OCI-LY3 (cell line): Measurements from ENCODE around the gene RAB26.
"Not testable (repeated sequence)": the region's sequence is repeated elsewhere in the genome, so short reads cannot be mapped to it uniquely, and the experiment has no call there.

Experiments used
- H2AFZ ChIP-seq: fragments of 200-600, 300-600 bp; shearing (Covaris generic); 2 replicates; pipeline ENCODE4 v1.6.0; 2014; ENCODE audit warnings: antibody characterized with exemption, low read depth, low read length
- H3K27ac ChIP-seq: fragments of 200-600, 300-600 bp; sonication (generic); 2 replicates; pipeline ENCODE4 v1.5.1; 2014; ENCODE audit warnings: mild to moderate bottlenecking, low read length, moderate library complexity, mixed read lengths
- H3K27me3 ChIP-seq: fragments of 200-600, 300-600 bp; sonication (generic); 2 replicates; pipeline ENCODE4 v1.6.1; 2014; ENCODE audit warnings: low read depth, low read length, mixed read lengths
- H3K36me3 ChIP-seq: fragments of 200-600, 300-600 bp; sonication (generic); replicated peaks from 2 replicates; pipeline ENCODE3; 2014; ENCODE audit warnings: low read depth, low read length, mixed read lengths
- H3K4me1 ChIP-seq: fragments of 300-600, 200-600 bp; sonication (generic); 2 replicates; pipeline ENCODE4 v1.6.1; 2014; ENCODE audit warnings: low read length, mixed read lengths
- H3K4me2 ChIP-seq: fragments of 200-600, 300-600 bp; sonication (generic); 2 replicates; pipeline ENCODE4 v1.6.1; 2014; ENCODE audit warnings: low read length, mixed read lengths
- H3K4me3 ChIP-seq: fragments of 300-600, 200-600 bp; sonication (generic); 2 replicates; pipeline ENCODE4 v1.5.1; 2014; ENCODE audit warnings: antibody characterized with exemption, mild to moderate bottlenecking, low read length, moderate library complexity
- H3K79me2 ChIP-seq: fragments of 300-600, 200-600 bp; shearing (Covaris generic); 2 replicates; pipeline ENCODE4 v1.6.1; 2014; ENCODE audit warnings: mild to moderate bottlenecking, low read length, mixed read lengths
- H3K9ac ChIP-seq: fragments of 300-600, 200-600 bp; shearing (Covaris generic); 2 replicates; pipeline ENCODE4 v1.6.0; 2014; ENCODE audit warnings: mild to moderate bottlenecking, low read length, moderate library complexity
- H3K9me3 ChIP-seq: fragments of 200-600, 300-600 bp; shearing (Covaris generic); 2 replicates; pipeline ENCODE4 v1.6.1; 2014; ENCODE audit warnings: low read length, mixed read lengths; ENCODE audit not compliant: insufficient read depth
- H4K20me1 ChIP-seq: fragments of 200-600, 300-600 bp; sonication (generic); 2 replicates; pipeline ENCODE4 v1.6.1; 2016; ENCODE audit warnings: low read length, mixed read lengths; ENCODE audit not compliant: insufficient read depth
- CTCF ChIP-seq: fragments of 200-600, 300-600 bp; sonication (generic); IDR thresholded peaks from 2 replicates; pipeline ENCODE4 v1.5.1; 2014; ENCODE audit warnings: antibody characterized with exemption, low read length, low read depth
- EZH2phosphoT487 ChIP-seq: fragments of 200-600 bp; shearing (Covaris generic); IDR thresholded peaks from 2 replicates; pipeline ENCODE4 v1.6.1; 2018; ENCODE audit warnings: antibody characterized with exemption, mixed run types, low read depth

Gene RAB26

DNA sequence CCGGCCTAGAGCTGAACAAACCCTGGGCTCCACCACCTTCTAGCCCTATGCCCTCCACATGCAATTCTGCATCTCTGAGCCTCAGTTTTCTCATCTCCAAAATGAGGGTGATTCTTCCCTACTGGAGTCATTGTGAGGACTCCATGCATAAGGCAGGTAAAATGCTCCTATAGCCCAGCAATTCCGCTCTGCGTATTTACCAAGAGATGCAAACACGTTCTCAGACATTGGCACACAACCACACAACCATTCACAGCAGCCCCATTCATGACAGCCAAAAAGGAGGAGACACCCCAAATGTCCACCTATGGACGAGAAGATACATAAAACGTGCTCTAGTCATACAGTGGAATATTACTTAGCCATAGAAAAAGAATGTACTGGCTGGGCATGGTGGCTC lies 51.9 kb downstream of the RAB26 start:
- no peaks in the 10 kb centered on the region for H3K79me2 ChIP-seq
- no peak overlapping the region for H3K4me3 ChIP-seq
- no peaks in the 10 kb centered on the region for H3K36me3 ChIP-seq
- TF ChIP-seq EZH2phosphoT487 (no peak), CTCF (no peak)
- H3K27ac ChIP-seq = no peak overlapping the region
- no peaks in the 10 kb centered on the region for H4K20me1 ChIP-seq
- no peak overlapping the region for H3K4me2 ChIP-seq
- no peak overlapping the region for H2AFZ ChIP-seq
- peaks cover 5% of the 10 kb centered on the region for H3K4me1 ChIP-seq
- H3K27me3 ChIP-seq = peaks cover 35% of the 10 kb centered on the region
- no peaks in the 10 kb centered on the region for H3K9me3 ChIP-seq
- H3K9ac ChIP-seq = no peak overlapping the region

- Histone ChIP-seq H3K79me2 (peaks cover 17% of the 10 kb centered on the region), H3K4me1 (peaks cover 13% of the 10 kb centered on the region), H3K36me3 (peaks cover 13% of the 10 kb centered on the region), H3K27me3 (peaks cover 14% of the 10 kb centered on the region; the same call in 1 of the 2 replicates)
- H3K9me3 ChIP-seq, H4K20me1 ChIP-seq, H3K27ac ChIP-seq, H3K4me2 ChIP-seq, H2AFZ ChIP-seq, H3K4me3 ChIP-seq, H3K9ac ChIP-seq: not testable (repeated sequence)
Observed at GRCh38 chr16:2203119-2203688, 54.8 kb downstream of the RAB26 start.
